ENCODE measurements around the gene ZSWIM4. TPM values are rescaled to one million over a fixed set of nuclear protein-coding genes. Genes with fewer than 3 reads are reported as not detected.

ZSWIM4 gene
- total and polyA plus RNA-seq, 2 of the 4 experiments (the other 2 are of a cell fraction): 2.2 to 6.2 TPM

GRCh38 chr19:13848798-13849676, 53.8 kb downstream of the ZSWIM4 start:
- no peaks in the 10 kb centered on the region for H3K27me3 ChIP-seq (ENCODE audit: control insufficient read depth, insufficient read depth, low read length)
- H3K9ac ChIP-seq (ENCODE audit: low read depth, low read length): no peak overlapping the region
- H3K9me3 ChIP-seq (ENCODE audit: control insufficient read depth, insufficient read depth, low read length): no peaks in the 10 kb centered on the region
- TF ChIP-seq CHD1 (IDR thresholded peaks at IDR 0.05; ENCODE audit: low read depth, low read length): no peak
- no peak for TF ChIP-seq RCOR1 (IDR thresholded peaks at IDR 0.05; ENCODE audit: insufficient replicate concordance, low read length)
- no peak for TF ChIP-seq CTCF (conservative IDR thresholded peaks at IDR 0.05; ENCODE audit: low read depth, low read length)
- TF ChIP-seq RFX5 (IDR thresholded peaks at IDR 0.05; ENCODE audit: low read depth, low read length): no peak
- TF ChIP-seq MAZ (IDR thresholded peaks at IDR 0.05; ENCODE audit: borderline replicate concordance, low read depth, low read length): no peak
- TF ChIP-seq BHLHE40 (IDR thresholded peaks at IDR 0.05; ENCODE audit: low read depth, low read length): no peak
- TF ChIP-seq NFE2L2 (IDR thresholded peaks at IDR 0.05; ENCODE audit: low read depth, low read length): no peak
- TF ChIP-seq, protein P1, sequence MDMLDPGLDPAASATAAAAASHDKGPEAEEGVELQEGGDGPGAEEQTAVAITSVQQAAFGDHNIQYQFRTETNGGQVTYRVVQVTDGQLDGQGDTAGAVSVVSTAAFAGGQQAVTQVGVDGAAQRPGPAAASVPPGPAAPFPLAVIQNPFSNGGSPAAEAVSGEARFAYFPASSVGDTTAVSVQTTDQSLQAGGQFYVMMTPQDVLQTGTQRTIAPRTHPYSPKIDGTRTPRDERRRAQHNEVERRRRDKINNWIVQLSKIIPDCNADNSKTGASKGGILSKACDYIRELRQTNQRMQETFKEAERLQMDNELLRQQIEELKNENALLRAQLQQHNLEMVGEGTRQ (IDR thresholded peaks at IDR 0.05; ENCODE audit: low read depth, low read length): no peak; the same call in 1 of the 2 replicates
- TF ChIP-seq MXI1 (IDR thresholded peaks at IDR 0.05; ENCODE audit: borderline replicate concordance, low read depth, low read length): no peak
- TF ChIP-seq MAFK (IDR thresholded peaks at IDR 0.05; ENCODE audit: low read depth, low read length): no peak
- BruUV-seq (replicated peaks): no TSS peak
- peaks cover 37% of the 10 kb centered on the region for H3K4me1 ChIP-seq (ENCODE audit: control insufficient read depth, insufficient read depth, low read length)
- H3K4me3 ChIP-seq (ENCODE audit: insufficient read depth, low read depth, low read length): no peak overlapping the region
- CTCF ChIA-PET: interaction anchor here (0.7 kb wide), 1 partner anchor 13 kb away, joined by 3 read pairs; no protein-coding TSS in a partner anchor
- intact Hi-C loops (cut with micrococcal nuclease): no loop called here
- peaks cover 11 to 61% of the 10 kb centered on the region in 2 experiments for H3K79me1 ChIP-seq (ENCODE audit: low read depth in 1 of 2, low read length in 2 of 2)
- H2BK5ac ChIP-seq (ENCODE audit: low read depth, low read length, poor library complexity, severe bottlenecking): peak overlapping the region; percentile 49
- 59% methylated on average over 4 of the region's 16 CpGs; no CpG with 5 or more reads in 1 of the 2 experiments for WGBS, 2 experiments (ENCODE audit: extremely low coverage in 2 of 2, insufficient read length in 1 of 2)
- POLR2A ChIA-PET (ENCODE audit: unreplicated experiment): no interaction called here
- H4K20me1 ChIP-seq (ENCODE audit: insufficient read depth, low read length): peaks cover 5% of the 10 kb centered on the region
- H3K18ac ChIP-seq (ENCODE audit: low read depth, low read length): 0 out of 2 replicates have a peak overlapping the region, but pooled peaks have one; percentile 7
- no peak overlapping the region for H4K5ac ChIP-seq (ENCODE audit: low read depth, low read length)
- peak overlapping the region; percentile 27 for H2AFZ ChIP-seq (replicated peaks; ENCODE audit: low read length, poor library complexity)
- peak overlapping the region; percentile 72; the same call in 1 of the 2 replicates for H3K23ac ChIP-seq (ENCODE audit: low read depth, low read length)
- H2AK9ac ChIP-seq (replicated peaks; ENCODE audit: low read depth, low read length, poor library complexity): peak overlapping the region; percentile 66
- H4K8ac ChIP-seq (ENCODE audit: low read depth in 2 of 2, low read length in 2 of 2): peak overlapping the region in 1 of 2 experiments; percentile 69; a peak in 1 of 4 replicates
- peak overlapping the region; percentile 69 for H4K91ac ChIP-seq (ENCODE audit: insufficient read depth, low read depth, low read length)
- no peaks in the 10 kb centered on the region for H3K36me3 ChIP-seq (ENCODE audit: control insufficient read depth, insufficient read depth, low read length)
- H3K4me2 ChIP-seq (ENCODE audit: low read depth, low read length): no peak overlapping the region
- DNase-seq (no peak), ATAC-seq (ENCODE audit: low read depth) (no peak)
- H2BK120ac ChIP-seq (ENCODE audit: low read depth, low read length): peak overlapping the region; percentile 95
- H3K14ac ChIP-seq (replicated peaks; ENCODE audit: low read depth, low read length): peak overlapping the region; percentile 74
- in situ Hi-C loops (cut with MboI; ENCODE audit: low sequenced_read_pairs): loop anchor here (10.0 to 25.0 kb wide), 2 partner anchors 694 to 1062 kb away; partner anchors contain the start of genes HOOK2, IER2, JUNB and STX10
- peak overlapping the region; percentile 94 for H2BK20ac ChIP-seq (ENCODE audit: low read depth, low read length)
- peak overlapping the region; percentile 9 for H3K27ac ChIP-seq (ENCODE audit: insufficient read depth, low read length)
- H2BK15ac ChIP-seq (ENCODE audit: low read depth, low read length): peak overlapping the region; percentile 95; the same call in 2 of the 3 replicates
- dilution Hi-C loops (cut with HindIII; ENCODE audit: low sequenced_read_pairs, unreplicated experiment): no loop called here
- H3K4ac ChIP-seq (ENCODE audit: low read depth, low read length): peak overlapping the region; percentile 94
- peaks cover 20% of the 10 kb centered on the region for H3K9me1 ChIP-seq (ENCODE audit: insufficient read depth, low read length)
- H2AK5ac ChIP-seq (ENCODE audit: low read depth, low read length): peak overlapping the region; percentile 95
- no peak overlapping the region; the same call in 1 of the 2 replicates for H3K56ac ChIP-seq (ENCODE audit: extremely low read depth, insufficient read depth, low read length)
